A549 treated with CORT108297 at 1 μM for 4 hours (cell line): ENCODE results near the gene MTX2. TPM values are rescaled to one million over a fixed set of nuclear protein-coding genes. Genes with fewer than 3 reads are reported as not detected.

Source experiments
- total RNA-seq: library from RNA; stranded (reverse); fragments of 200-300 nt; extraction: Qiagen RNA extraction; gene quantifications from 5 replicates; pipeline ENCODE4 v1.2.3, GENCODE V29; 2022

The MTX2 gene
- total RNA-seq: 43.5 to 51.0 TPM (median 44.2 TPM) in 5 replicates

GRCh38 chr2:176269319-176270099, at the start of gene MTX2:
Gene MTX2 (plus strand): TSS chr2:176269442. CDS start chr2:176269630, 188 bp downstream.

Other genes starting within 250 kb of the MTX2 start
- not detected in 5 replicates for gene EVX2, start 185.5 kb upstream of the MTX2 start, total RNA-seq
- 0.16 to 0.27 TPM (median 0.23 TPM) in 5 replicates for gene HOXD13, start 176.7 kb upstream of the MTX2 start, total RNA-seq
- gene HOXD12, start 169.6 kb upstream of the MTX2 start, total RNA-seq: not detected in 5 replicates
- gene HOXD11, start 162.2 kb upstream of the MTX2 start, total RNA-seq: 6.2 to 9.1 TPM (median 7.8 TPM) in 5 replicates
- 5.3 to 7.2 TPM (median 6.8 TPM) in 5 replicates for gene HOXD10, start 152.7 kb upstream of the MTX2 start, total RNA-seq
- gene HOXD9, start 146.7 kb upstream of the MTX2 start, total RNA-seq: 0.82 to 1.7 TPM (median 1.5 TPM) in 5 replicates
- gene HOXD8, start 139.7 kb upstream of the MTX2 start, total RNA-seq: 4.6 to 6.1 TPM (median 5.4 TPM) in 5 replicates
- gene HOXD4, start 117.9 kb upstream of the MTX2 start, total RNA-seq: 0.14 to 0.62 TPM (median 0.49 TPM) in 5 replicates
- 0.08 to 0.30 TPM (median 0.18 TPM) in 4 of 5 replicates, not detected in the other for gene HOXD3, start 112.1 kb upstream of the MTX2 start, total RNA-seq
- 0.16 to 0.32 TPM (median 0.18 TPM) in 5 replicates for gene HOXD1, start 80.8 kb upstream of the MTX2 start, total RNA-seq